ENCODE results near the gene ST8SIA6.

- no peak for TF ChIP-seq CTCF (IDR thresholded peaks at IDR 0.05)
- no peak for TF ChIP-seq POLR2A (IDR thresholded peaks at IDR 0.05)
These were observed 2.1 kb downstream of the ST8SIA6 start for GRCh38 chr10:17452060-17452841.
